Thoracic aorta (tissue), 2 donors: ENCODE results near the gene CRCP. TPM values are rescaled to one million over a fixed set of nuclear protein-coding genes. Genes with fewer than 3 reads are reported as not detected.
A peak's percentile ranks its signal among the peaks of the same experiment; 100 is the strongest.

Experiments
- ATAC-seq: fragments of 150-250 bp; one replicate; pipeline ENCODE4 v1.8.0; 2017; ENCODE audit warnings: low read depth; ENCODE audit not compliant: insufficient number of reproducible peaks, low FRiP score
- DNase-seq: peaks from one replicate; pipeline ENCODE4 v3.0.0-alpha.2; 2020; ENCODE audit warnings: low spot score
- H3K27ac ChIP-seq, 2 donors: fragments of 200-600 bp; sonication (generic); 1 replicate in 1 of 2; 2 replicates in 1 of 2; pipeline ENCODE4 v1.5.1; 2016; ENCODE audit warnings: mild to moderate bottlenecking in 2 of 2, moderate library complexity in 2 of 2
- H3K27me3 ChIP-seq: fragments of 200-600 bp; sonication (generic); replicated peaks from 2 replicates; pipeline ENCODE4 v1.6.0; 2016; ENCODE audit warnings: mild to moderate bottlenecking; ENCODE audit not compliant: insufficient read depth
- H3K36me3 ChIP-seq: fragments of 200-600 bp; sonication (generic); one replicate; pipeline ENCODE4 v1.5.1; 2016
- H3K4me1 ChIP-seq, 2 donors: fragments of 200-600 bp; sonication (generic); 1 replicate in 1 of 2; 2 replicates in 1 of 2; pipeline versions ENCODE4 v1.5.1 to v1.6.0; 2016; ENCODE audit warnings: low read depth in 2 of 2, mild to moderate bottlenecking in 1 of 2; ENCODE audit not compliant: control insufficient read depth in 1 of 2
- H3K4me3 ChIP-seq: fragments of 200-600 bp; sonication (generic); 2 replicates; pipeline ENCODE4 v1.5.1; 2016; ENCODE audit warnings: mild to moderate bottlenecking
- H3K9me3 ChIP-seq: fragments of 200-600 bp; sonication (generic); 2 replicates; pipeline ENCODE4 v1.5.1; 2016
- CTCF ChIP-seq: fragments of 200-600 bp; sonication (generic); IDR thresholded peaks from one replicate; pipeline ENCODE4 v1.5.1; 2019; ENCODE audit warnings: antibody characterized with exemption
- total RNA-seq, 2 donors: library from RNA; depleted of rRNA; stranded (reverse); fragments of >200 nt; gene quantifications; one replicate each; pipeline versions ENCODE4 v1.1.0 to v1.2.3, GENCODE V29; 2016

CRCP gene
- total RNA-seq, 2 donors from 2014 or later, result 32.5 to 43.5 TPM

- DNase-seq, result no peak
- Histone ChIP-seq H3K4me1 (no peaks in the 10 kb centered on the region), H3K9me3 (no peaks in the 10 kb centered on the region), H3K4me3 (no peak overlapping the region), H3K36me3 (peaks cover 6% of the 10 kb centered on the region), H3K27ac (no peak overlapping the region), H3K27me3 (no peaks in the 10 kb centered on the region)
- ATAC-seq, result no peak
- no peak for TF ChIP-seq CTCF
Measured at GRCh38 chr7:66088861-66089838, 25.5 kb upstream of the CRCP start.

GRCh38 chr7:66092654-66093053 is 22.0 kb upstream of the CRCP start:
- no peak for DNase-seq
- no peaks in the 10 kb centered on the region for H3K4me1 ChIP-seq
- no peak overlapping the region for H3K27ac ChIP-seq
- no peaks in the 10 kb centered on the region for H3K9me3 ChIP-seq
- no peaks in the 10 kb centered on the region for H3K36me3 ChIP-seq
- no peaks in the 10 kb centered on the region for H3K27me3 ChIP-seq
- no peak overlapping the region for H3K4me3 ChIP-seq
- no peak for TF ChIP-seq CTCF
- ATAC-seq, result no peak

- H3K9me3 ChIP-seq, result no peaks in the 10 kb centered on the region
- H3K4me3 ChIP-seq, result no peak overlapping the region
- TF ChIP-seq CTCF, result no peak
- no peak overlapping the region for H3K27ac ChIP-seq
- no peak for ATAC-seq
- no peak for DNase-seq
- peaks cover 0 to 4% of the 10 kb centered on the region in 2 donors for H3K4me1 ChIP-seq
- H3K36me3 ChIP-seq, result no peaks in the 10 kb centered on the region
- H3K27me3 ChIP-seq, result no peaks in the 10 kb centered on the region
Measured at GRCh38 chr7:66095010-66095409, 19.6 kb upstream of the CRCP start.

GRCh38 chr7:66099232-66099550 is 15.5 kb upstream of the CRCP start:
- ATAC-seq, result no peak

More at GRCh38 chr7:66099232-66099550, 15.5 kb upstream of the CRCP start:
- no peaks in the 10 kb centered on the region for H3K36me3 ChIP-seq
- no peak for DNase-seq
- no peaks in the 10 kb centered on the region for H3K9me3 ChIP-seq
- TF ChIP-seq CTCF, result no peak
- peak overlapping the region; percentile 95 to 97 for H3K27ac ChIP-seq
- H3K4me1 ChIP-seq, result peaks cover 0 to 4% of the 10 kb centered on the region in 2 donors
- H3K4me3 ChIP-seq, result peak overlapping the region; percentile 75
- no peaks in the 10 kb centered on the region for H3K27me3 ChIP-seq
